ENCODE results near the gene DCUN1D3.
"Not testable (repeated sequence)": the region's sequence is repeated elsewhere in the genome, so short reads cannot be mapped to it uniquely, and the experiment has no call there.

Gene DCUN1D3

DNA sequence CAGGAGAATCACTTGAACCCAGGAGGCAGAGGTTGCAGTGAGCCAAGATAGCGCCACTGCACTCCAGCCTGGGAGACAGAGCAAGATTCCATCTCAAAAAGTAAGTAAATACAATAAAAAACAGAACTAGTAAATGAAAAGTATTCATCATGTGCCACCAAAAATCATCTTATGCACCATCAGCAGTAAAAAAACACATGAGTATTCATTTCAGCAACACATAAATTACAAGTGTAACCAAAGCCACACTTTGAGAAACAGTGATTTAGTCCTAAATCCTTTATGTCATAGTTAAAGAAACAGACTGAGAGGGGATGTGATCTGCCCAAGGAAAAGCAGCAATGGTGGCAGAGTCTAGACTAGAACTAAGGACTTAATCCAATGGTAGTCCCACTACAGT is 13.0 kb downstream of the DCUN1D3 start:
- DNase-seq (ENCODE audit: low read depth) = no peak

DNA sequence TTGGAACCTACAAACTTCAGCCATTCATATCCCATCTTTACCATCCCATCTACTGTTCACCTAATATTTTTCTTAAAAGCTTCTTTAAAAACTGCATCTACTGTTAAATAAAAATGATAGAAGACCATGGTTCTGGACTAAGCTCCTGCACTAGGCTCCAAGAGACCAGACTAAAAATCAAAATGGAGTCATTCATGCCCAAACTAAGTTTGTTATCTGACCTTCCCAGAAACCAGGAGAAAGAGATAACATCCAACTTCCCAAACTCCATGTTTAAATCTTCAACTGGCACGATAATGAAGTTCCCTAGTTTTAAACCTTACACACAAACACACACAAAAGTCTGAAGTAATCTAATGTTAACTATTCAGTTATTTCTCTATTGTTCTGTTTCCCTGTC is 13.8 kb downstream of the DCUN1D3 start:
- no peak for DNase-seq (ENCODE audit: low read depth)

DNA sequence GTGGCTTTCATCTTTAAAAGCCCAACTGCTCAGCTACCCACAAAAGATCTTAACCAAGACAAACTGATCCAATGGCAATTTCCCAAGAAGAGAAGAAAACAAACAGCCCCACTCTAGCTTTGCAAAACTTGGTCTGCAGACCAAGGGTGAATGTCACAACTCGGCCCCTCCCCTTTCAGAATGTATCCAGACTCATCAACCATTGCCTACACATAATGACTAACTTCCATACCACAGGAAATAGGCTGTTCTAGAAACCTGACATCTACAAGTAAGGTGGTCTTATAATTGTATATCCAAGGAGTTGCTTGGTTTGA is 16.0 kb downstream of the DCUN1D3 start:
- DNase-seq (ENCODE audit: low read depth) = no peak

DNA sequence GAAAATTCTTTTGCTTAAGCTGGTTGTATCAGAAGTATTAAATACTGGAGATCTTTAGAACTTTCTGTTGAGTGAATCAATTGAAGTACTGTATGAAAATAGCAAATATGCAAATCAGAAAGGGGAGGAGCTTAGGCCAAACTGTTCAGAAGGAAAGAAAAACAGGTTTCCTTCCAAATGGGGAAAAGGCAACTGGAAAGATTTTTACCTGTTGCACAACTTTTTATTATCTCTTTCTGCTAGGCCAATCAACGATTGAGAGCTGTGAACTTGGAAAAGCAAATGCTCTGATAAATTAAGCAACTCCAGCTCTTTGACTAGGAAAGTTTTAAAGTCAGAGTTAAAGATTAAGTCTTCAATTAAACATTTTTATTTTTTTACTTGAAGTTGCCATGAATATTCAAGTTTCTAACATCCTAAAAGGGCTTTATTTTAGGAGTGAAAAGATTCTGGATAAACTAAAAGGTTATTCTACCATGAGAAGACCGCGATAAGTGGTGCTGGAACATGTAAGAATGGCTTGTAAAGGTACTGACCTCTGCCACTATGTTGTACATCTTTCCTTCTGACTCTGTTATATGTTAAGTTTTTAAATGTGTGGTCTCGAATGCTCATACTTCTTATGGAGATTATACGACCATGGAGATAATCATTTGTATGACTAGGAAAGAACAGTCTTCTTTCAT is 16.5 kb downstream of the DCUN1D3 start:
- DNase-seq (ENCODE audit: low read depth) = no peak

DNA sequence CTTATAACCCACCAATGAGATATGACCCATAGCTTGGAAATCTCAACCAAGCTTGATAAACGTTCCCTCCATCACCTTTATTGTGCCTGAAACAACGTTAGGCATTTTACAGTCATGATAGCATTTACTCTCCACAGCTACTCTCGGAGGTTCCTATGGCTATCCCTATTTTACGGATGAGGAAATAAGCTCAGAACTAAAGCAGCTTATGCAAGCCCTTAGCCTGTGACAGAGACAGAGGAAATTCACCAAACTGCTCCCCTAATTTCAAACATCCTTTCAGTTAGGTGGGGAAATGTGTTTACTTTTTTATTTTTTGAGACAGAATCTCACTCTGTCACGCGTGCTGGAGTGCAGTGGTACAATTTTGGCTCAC is 18.7 kb downstream of the DCUN1D3 start:
- DNase-seq (ENCODE audit: low read depth) = no peak

DNA sequence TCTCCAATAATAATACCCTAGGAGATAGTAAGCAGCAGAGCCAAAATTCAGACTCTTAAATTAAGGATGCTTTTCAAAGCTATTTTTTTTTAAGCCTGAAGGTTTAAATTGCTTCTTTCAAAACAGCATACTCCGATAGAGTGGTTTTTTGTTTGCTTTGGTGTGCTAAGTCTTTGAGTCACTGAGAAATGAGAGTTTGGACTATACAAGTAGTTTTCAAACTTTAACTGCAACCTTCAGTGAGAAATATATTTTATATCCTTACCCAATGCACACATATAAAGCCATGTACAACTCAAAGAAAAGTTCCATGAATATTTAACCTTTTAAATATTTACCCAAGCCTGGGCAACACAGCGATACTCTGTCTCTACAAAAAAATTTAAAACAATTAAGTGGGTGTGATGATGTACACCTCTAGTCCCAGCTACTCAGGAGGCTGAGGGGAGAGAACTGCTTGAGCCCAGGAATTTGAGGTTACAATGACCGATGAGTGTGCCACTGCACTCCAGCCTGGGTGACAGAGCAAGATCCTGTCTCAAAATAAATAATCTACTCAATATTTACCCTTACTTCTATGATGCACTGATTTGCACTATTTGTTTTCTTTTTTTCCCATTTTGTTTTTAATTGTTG is 19.2 kb downstream of the DCUN1D3 start:
- no peak for DNase-seq (ENCODE audit: low read depth)

DNA sequence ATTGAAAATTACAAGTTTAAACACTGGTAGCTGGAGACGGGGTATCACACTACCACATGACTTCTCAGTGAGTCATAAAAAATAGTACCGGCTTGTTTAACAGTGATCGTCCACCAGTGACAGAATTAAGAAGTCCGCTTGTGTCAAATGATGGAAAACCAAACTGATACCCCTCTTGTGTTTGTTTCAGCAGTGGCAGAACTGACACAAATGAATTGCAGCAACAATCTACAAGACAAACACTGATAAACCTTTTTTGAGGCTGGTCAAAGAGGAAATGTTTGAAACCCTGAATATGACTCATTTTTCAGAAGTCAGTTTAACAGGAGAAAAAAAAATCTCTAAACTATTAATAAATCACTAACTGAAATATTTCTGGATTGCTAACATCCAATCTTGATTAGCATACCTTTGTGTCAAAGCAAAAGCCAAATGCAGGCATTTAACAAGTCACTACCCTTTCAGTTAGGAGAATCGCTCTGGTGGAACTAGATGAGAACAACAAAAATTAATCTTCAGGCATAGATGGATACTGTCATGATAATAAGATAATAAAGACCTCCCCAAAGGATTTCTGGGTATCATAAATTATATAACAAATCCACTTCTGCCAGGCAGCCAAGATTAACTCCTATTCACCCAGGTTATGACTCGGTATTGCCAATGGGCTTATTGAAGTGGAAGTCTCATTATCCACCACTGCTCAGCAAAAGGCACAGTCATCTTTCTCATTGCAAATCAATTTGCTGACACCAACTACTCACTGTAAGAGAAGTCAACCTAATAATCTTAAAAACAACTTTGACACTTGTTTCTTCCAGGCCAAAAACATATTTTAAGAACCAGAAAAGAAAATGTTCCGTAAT is 20.8 kb downstream of the DCUN1D3 start:
- no peak for DNase-seq (ENCODE audit: low read depth)

DNA sequence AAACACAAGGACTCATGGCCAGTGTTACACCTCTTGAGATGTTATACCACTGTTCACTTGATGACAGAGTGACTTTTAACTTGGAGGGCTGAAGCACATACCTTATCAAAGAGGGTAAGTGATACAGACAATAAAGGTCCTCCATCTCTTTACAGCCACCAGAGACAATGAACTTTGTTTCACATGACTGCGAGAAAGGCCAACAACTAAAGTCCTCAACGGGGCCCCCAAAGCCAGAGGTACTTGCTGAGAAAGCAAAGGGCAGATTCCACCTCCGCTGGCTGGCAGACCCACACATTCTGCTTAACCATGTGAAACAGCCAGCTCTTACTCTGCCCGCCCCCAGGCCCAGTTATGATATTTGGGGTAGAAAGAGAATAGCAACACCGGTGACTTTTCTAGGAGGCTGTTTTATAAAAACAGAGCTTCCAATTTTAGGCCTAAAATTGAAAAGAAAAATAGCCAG is 21.4 kb downstream of the DCUN1D3 start:
- DNase-seq (ENCODE audit: low read depth) = no peak

DNA sequence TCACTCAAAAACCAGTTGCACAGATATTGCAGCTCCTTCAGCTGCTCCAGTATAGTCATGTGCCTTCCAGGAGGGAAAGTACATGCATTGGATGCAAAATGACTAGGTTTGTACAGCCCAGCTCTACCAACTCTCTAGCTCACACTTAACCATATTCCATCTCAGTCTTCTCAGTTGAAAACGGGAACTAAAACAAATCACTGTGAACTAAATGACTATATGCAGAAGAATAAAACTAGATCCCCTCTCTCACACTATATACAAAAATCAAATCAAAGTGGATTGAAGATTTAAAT is 24.9 kb downstream of the DCUN1D3 start:
- no peak for DNase-seq (ENCODE audit: low read depth)

DNA sequence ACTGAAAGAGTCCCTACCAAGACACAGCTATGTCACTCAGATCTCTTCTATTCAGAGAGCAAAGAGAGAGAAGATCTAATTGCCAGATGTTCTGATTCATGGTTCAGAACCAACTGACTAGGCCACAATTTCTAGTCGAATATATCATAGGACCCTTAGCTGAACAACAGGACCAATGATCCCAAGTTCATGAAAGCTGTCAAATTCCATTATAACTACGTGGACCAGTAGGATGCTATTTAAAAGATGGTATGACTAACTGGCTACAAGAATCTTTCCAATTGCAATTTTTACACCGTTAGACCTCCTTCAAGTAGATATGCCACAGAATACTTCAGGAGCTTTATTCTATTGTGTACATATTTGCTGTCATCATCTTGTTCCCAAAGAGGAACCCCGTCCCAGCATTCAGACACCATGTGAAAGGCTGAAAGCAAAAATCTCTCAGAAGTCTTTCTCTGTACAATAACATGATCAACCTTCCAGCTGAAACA is 26.0 kb downstream of the DCUN1D3 start:
- DNase-seq (ENCODE audit: low read depth) = no peak

DNA sequence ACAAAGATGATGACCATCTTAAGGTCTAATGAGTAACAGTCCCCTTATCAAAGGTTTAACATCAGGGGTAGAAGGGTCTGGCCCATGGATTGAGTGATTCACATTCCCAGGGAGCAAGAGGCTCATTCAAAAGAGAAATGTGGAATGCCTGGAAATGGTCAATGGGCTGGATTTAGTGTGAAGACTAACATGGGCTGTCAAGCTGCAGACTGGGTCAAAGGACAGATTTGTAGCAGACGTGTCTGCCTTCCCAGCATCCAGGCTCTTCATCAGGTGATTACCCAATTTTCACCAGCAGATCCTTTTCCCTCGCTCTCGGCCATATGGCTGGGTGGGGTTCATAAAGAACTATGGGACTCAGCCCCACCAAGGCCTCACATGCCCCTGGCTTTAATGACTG is 26.8 kb downstream of the DCUN1D3 start:
- no peak for DNase-seq (ENCODE audit: low read depth)

DNA sequence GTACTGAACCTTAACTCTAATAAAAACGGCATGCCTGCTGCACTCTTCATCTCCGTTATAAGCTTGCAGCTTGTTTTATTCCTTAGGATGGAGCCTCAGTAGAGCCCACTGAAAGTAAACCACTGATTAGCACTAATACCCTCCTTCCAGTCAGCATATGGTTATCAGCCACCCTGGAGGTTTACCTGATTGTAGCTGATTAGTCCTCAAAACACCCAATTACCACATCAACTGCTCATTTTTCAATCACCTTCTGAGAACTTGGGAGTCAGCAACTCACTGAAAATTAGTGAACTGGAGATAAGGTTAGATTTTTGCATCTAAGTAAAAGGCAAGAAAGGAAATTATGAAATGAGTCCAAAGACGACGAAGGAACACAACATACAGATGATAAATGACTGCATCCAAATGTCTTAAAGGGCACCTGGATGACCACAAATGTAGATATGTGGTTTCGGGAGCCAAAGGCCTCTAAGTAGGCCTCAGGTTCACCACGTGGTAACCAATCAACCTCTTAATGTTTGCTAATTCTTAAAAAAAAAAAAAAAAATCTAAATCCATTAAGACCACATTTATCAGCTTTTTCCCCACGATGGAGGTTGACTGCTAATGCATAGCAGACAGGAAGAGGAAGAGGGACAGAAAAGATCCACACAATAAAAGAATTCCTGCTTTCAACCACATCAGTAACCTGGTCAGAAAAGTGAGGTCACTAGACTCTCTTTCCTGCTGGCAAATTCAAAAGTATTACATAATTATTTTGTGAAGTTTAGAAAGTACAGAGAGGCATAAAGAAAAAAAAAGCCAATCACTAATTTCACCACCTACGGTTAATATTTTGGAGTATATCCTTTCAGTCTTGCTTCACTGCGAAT is 28.0 kb downstream of the DCUN1D3 start:
- DNase-seq (ENCODE audit: low read depth) = no peak

DNA sequence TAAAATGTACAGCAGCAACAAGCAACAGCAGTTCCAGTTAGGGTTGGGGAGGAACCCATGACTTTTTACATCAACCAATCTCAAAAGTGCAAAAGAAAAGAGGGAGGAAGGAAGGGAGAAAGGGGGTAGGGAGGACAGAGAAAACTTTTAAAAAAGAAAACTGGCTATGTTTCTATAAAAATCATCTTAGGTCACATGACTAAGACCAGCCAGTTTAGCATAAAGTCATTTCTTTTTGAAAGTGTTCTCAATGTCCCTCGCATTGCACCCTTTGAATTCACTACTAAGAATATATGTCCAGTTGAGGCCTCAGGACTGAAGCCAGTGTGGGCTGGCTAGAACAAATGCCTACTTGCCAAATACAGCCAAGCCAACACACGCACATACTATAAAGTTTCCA is 28.9 kb downstream of the DCUN1D3 start:
- DNase-seq (ENCODE audit: low read depth) = no peak

DNA sequence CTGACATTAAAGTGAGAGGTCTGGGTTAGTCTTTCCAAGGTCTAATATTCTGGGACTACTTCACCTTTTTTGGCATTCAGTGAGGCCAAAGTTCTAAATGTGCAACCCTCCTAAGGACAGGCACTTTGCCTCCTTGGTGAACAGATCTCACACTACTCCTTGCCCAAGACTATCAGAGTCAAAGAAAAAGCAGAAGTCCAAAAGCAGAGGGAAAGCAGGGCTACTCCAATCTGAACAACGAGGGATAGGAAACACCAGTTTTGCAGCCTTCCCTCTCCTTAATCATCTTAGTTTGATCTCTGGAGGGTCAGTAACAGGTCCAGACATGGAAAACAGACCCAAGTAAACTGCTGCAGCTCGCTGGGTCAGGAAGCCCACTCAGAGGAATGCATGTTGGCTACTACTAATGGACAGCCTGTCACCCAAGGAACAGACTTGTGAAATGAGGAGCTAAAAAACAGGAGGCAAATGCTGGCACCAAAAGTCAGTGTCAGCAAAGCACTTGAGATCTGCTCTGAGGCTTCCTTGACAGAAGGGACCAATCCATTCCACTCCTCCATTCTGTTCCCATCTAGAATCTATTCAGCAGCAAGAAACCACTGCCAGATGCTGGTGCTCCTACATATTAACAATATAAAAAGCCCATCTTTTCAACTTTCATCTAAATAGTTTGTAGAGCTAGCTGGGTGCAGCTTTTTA is 29.9 kb downstream of the DCUN1D3 start:
- DNase-seq (ENCODE audit: low read depth) = no peak

DNA sequence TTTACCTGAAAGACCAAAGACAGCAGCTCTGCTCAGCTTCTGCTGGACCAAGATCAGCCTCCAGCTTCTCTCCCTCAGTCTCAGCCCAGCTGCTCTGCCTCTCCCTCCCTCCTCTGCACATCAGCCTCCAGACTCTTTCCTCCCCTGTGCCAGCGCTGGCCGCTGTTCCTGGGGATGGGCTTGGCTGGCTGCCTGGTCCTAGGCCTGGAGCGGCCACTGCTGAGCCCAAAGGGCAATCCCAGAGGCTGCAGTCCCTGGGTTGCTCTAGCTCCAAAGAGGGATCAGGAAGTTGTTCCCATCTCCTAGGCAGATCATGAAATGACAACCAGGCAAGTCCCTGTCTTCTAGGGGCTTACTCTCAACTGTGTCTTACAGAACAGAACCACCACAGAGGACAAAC is 31.3 kb downstream of the DCUN1D3 start:
- no peak for DNase-seq (ENCODE audit: low read depth)

DNA sequence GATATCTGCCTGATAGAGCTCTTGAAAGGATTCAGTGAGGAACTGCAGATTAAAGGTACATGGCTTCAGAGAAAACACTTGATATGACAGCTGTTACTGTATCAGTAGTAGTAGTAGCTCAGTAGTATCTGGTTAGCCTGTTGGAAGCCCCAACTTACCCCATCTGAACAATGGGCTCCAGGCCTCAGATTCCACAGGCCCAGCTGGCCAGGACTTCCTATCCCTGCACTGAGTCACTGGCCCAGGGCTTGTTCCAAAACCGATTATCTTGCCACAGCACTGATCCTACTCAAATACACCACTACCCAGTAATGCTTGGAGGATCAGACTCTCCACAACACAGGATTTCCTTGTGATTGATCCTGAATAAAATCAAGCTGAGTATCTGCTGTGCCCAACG is 32.6 kb downstream of the DCUN1D3 start:
- DNase-seq (ENCODE audit: low read depth) = no peak

DNA sequence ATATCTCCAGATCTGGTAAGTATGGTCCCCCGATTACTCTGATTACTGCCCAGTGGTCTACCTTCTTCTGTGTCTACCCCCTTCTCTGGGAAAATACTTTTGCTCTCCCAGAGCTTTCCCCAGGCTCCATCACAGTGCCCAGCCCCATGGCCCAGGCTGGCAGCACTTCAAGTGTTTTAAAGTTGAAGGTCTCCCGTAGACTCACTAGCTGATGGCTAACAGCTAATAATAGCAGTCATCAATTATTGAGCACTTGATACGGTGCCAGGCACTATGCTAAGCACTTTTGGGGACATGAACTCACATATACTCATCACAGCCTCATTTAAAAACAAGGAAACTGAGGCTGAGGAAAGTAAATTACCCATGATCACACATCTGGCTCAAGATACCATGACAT is 33.4 kb downstream of the DCUN1D3 start:
- DNase-seq (ENCODE audit: low read depth) = no peak

DNA sequence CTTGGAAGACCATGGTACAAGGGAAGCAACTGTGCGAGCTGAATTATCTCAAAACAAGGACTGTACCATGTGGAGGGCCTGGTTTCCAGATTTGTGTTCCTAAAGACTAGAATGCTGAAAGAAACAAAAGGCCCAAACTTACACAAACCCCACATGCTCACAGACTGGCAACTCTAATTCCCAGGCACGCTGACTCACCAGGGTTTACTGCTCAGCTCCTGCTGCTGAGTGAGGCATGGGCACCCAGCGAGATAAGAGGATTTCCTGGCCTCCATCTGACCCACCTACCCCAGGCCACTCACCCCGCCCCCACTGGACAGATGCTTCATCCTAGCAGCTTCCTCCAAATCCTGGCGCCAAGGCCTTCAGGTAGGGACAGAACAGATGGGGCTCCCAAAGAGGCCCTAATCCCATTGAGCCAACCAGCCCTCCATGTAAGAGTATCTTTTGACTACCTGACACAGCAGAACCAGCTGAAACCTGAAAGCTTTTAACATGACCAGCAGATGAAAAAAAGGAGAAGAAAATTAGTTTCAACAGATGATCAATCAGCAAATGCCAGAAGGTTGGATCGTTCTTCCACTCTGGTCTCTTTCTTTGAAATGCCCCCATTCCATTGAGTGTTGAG is 33.9 kb downstream of the DCUN1D3 start:
- DNase-seq (ENCODE audit: low read depth) = no peak

DNA sequence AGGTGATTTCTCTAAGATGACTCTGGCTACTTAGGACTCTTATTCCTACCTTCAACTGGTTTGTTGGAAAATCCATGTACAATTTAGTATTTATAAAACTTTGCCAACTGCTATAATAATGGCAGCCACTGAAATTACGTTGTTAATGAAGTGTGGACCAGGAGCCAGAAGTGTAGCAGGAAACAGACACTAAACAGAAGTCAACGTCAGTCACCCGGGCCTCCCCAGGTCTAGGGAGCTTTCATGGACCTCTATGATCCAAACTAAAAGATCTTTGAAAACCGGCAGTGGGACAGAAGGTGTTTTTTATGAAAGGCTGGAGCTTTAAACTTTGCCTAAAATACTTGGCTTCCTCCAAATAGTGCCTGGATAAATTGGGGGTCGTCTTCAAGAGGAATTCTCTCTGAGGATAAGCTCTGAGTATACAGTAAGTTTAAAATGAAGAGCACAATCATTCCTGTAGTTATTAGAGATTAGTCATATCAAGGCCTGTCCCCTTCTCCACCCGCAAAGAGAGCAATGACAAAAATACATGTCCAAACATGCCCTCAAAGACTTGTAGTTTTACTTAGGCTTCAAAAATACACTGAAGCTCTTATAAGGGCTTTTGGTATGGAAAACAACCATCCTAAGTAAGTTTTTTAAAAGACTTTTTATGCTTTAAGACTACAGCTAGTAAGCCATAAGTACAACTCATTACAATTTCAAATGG is 34.6 kb downstream of the DCUN1D3 start:
- no peak for DNase-seq (ENCODE audit: low read depth)

DNA sequence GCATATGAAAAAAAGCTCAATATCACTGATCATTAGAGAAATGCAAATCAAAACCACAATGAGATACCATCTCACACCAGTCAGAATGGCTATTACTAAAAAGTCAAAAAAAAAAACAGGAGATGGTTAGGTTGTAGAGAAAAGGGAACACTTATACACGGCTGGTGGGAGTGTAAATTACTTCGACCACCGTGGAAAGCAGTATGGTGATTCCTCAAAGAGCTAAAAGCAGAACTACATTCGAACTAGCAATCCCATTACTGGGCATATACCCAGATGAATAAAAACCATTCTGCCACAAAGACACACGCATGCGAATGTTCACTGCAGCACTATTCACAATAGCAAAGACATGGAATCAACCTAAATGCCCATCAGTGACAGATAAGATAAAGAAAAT is 35.8 kb downstream of the DCUN1D3 start:
- DNase-seq (ENCODE audit: low read depth) = not testable (repeated sequence)

Data from activated T-cell treated with anti-CD3 and anti-CD28 coated beads for 24 hours (primary cell).